ENCODE measurements around the gene RIT1. TPM values are rescaled to one million over a fixed set of nuclear protein-coding genes. Genes with fewer than 3 reads are reported as not detected.
A peak's percentile ranks its signal among the peaks of the same experiment; 100 is the strongest.

The RIT1 gene
- total RNA-seq, 1 experiment from 2014 or later = 28.1 TPM

- intact Hi-C loops (cut with micrococcal nuclease; ENCODE audit: unreplicated experiment) = no loop called here
- TF ChIP-seq TCF7L2 (IDR thresholded peaks at IDR 0.05; ENCODE audit: low read depth, low read length) (no peak), SIN3A (IDR thresholded peaks at IDR 0.05; ENCODE audit: borderline replicate concordance, insufficient read depth, low read depth, low read length) (no peak), CTCF (IDR thresholded peaks at IDR 0.05) (no peak), POLR2AphosphoS5 (IDR thresholded peaks at IDR 0.05; ENCODE audit: low read depth, low read length) (no peak), REST (IDR thresholded peaks at IDR 0.05; ENCODE audit: insufficient read depth in 1 of 2, low read depth in 2 of 2, low read length in 1 of 2) (no peak)
- peak overlapping the region; percentile 99 for H3K27ac ChIP-seq (ENCODE audit: low read length)
Observed at GRCh38 chr1:155933591-155934096, 22.5 kb upstream of the RIT1 start.

GRCh38 chr1:155932487-155932886, 21.3 kb upstream of the RIT1 start:
- intact Hi-C loops (cut with micrococcal nuclease; ENCODE audit: unreplicated experiment) = no loop called here
- H3K4me1 ChIP-seq (ENCODE audit: control insufficient read depth, insufficient read depth, low read length) = peaks cover 27% of the 10 kb centered on the region
- 0 out of 2 replicates have a peak overlapping the region, but pooled peaks have one; percentile 20 for H3K27ac ChIP-seq (ENCODE audit: low read length)
- CTCF ChIA-PET = no interaction called here
- peaks cover 41% of the 10 kb centered on the region for H3K36me3 ChIP-seq (ENCODE audit: control insufficient read depth, insufficient read depth, low read length)
- no TSS peak for BruUV-seq (replicated peaks)
- no peaks in the 10 kb centered on the region for H3K9me3 ChIP-seq (ENCODE audit: control insufficient read depth, insufficient read depth, low read depth, low read length)
- TF ChIP-seq REST (IDR thresholded peaks at IDR 0.05; ENCODE audit: insufficient read depth in 1 of 2, low read depth in 2 of 2, low read length in 1 of 2) (no peak), POLR2AphosphoS5 (IDR thresholded peaks at IDR 0.05; ENCODE audit: low read depth, low read length) (no peak), SIN3A (IDR thresholded peaks at IDR 0.05; ENCODE audit: borderline replicate concordance, insufficient read depth, low read depth, low read length) (no peak), TCF7L2 (IDR thresholded peaks at IDR 0.05; ENCODE audit: low read depth, low read length) (no peak), CTCF (IDR thresholded peaks at IDR 0.05) (no peak)
- H3K4me3 ChIP-seq (ENCODE audit: low read depth in 2 of 2, low read length in 2 of 2) = peak overlapping the region; percentile 93 to 98
- no peaks in the 10 kb centered on the region for H3K27me3 ChIP-seq (ENCODE audit: control insufficient read depth, insufficient read depth, low read length)
- POLR2A ChIA-PET = interaction anchor here (0.6 to 0.7 kb wide), 3 partner anchors 11 to 802 kb away, joined by 3 to 15 read pairs (median 5); no protein-coding TSS in a partner anchor
- in situ Hi-C loops (cut with HindIII; ENCODE audit: low pct_unique_long_range_greater_than_20kb, low sequenced_read_pairs) = no loop called here
- no peak for DNase-seq (ENCODE audit: low read depth, low spot score)
- no peak for ATAC-seq

More at GRCh38 chr1:155933591-155934096, 22.5 kb upstream of the RIT1 start:
- POLR2A ChIA-PET = interaction anchor here (1.7 kb wide), 1 partner anchor 11 kb away, joined by 5 read pairs; no protein-coding TSS in a partner anchor
- in situ Hi-C loops (cut with HindIII; ENCODE audit: low pct_unique_long_range_greater_than_20kb, low sequenced_read_pairs) = no loop called here
- H3K4me3 ChIP-seq (ENCODE audit: low read depth in 2 of 2, low read length in 2 of 2) = peak overlapping the region; percentile 93 to 98
- H3K27me3 ChIP-seq (ENCODE audit: control insufficient read depth, insufficient read depth, low read length) = no peaks in the 10 kb centered on the region
- peaks cover 31% of the 10 kb centered on the region for H3K4me1 ChIP-seq (ENCODE audit: control insufficient read depth, insufficient read depth, low read length)
- CTCF ChIA-PET = no interaction called here
- DNase-seq (ENCODE audit: low read depth, low spot score) = no peak
- H3K9me3 ChIP-seq (ENCODE audit: control insufficient read depth, insufficient read depth, low read depth, low read length) = no peaks in the 10 kb centered on the region
- no TSS peak for BruUV-seq (replicated peaks)
- no peak for ATAC-seq
- peaks cover 31% of the 10 kb centered on the region for H3K36me3 ChIP-seq (ENCODE audit: control insufficient read depth, insufficient read depth, low read length)

All from Panc1 (cell line).